ENCODE measurements around the gene UBASH3A.

DNA sequence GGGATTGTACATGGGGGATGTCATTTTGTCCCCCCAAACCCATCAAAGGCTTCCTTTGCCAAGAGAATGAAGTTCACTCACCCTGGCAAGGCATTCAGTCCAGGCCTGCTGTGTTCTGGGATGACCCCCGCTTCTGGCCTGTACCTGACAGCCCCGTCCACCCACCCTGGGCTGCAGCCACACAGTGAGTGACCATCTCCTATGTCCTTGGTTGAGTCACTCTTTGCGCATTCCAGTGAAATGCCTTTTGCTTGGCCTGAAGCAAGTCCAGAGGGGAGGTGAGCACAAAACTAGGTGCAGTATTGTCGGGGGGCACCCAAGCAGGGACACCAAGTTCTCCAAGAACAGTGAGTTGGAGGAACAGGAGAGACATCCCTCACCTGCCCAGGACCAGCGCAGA lies 18.1 kb upstream of the UBASH3A start:
- TF ChIP-seq, protein P1, sequence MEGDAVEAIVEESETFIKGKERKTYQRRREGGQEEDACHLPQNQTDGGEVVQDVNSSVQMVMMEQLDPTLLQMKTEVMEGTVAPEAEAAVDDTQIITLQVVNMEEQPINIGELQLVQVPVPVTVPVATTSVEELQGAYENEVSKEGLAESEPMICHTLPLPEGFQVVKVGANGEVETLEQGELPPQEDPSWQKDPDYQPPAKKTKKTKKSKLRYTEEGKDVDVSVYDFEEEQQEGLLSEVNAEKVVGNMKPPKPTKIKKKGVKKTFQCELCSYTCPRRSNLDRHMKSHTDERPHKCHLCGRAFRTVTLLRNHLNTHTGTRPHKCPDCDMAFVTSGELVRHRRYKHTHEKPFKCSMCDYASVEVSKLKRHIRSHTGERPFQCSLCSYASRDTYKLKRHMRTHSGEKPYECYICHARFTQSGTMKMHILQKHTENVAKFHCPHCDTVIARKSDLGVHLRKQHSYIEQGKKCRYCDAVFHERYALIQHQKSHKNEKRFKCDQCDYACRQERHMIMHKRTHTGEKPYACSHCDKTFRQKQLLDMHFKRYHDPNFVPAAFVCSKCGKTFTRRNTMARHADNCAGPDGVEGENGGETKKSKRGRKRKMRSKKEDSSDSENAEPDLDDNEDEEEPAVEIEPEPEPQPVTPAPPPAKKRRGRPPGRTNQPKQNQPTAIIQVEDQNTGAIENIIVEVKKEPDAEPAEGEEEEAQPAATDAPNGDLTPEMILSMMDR (conservative IDR thresholded peaks at IDR 0.05 in 1 of 2, IDR thresholded peaks at IDR 0.05 in 1 of 2; ENCODE audit: low read depth in 1 of 2, low read length in 2 of 2) = no peak
- no peak for TF ChIP-seq EZH2 (IDR thresholded peaks at IDR 0.05; ENCODE audit: low read length, missing control alignments)
